ENCODE results near the gene CCDC83. TPM values are rescaled to one million over a fixed set of nuclear protein-coding genes. Genes with fewer than 3 reads are reported as not detected.

The CCDC83 gene
- total RNA-seq, 1 donor from 2014 or later: not detected

DNA sequence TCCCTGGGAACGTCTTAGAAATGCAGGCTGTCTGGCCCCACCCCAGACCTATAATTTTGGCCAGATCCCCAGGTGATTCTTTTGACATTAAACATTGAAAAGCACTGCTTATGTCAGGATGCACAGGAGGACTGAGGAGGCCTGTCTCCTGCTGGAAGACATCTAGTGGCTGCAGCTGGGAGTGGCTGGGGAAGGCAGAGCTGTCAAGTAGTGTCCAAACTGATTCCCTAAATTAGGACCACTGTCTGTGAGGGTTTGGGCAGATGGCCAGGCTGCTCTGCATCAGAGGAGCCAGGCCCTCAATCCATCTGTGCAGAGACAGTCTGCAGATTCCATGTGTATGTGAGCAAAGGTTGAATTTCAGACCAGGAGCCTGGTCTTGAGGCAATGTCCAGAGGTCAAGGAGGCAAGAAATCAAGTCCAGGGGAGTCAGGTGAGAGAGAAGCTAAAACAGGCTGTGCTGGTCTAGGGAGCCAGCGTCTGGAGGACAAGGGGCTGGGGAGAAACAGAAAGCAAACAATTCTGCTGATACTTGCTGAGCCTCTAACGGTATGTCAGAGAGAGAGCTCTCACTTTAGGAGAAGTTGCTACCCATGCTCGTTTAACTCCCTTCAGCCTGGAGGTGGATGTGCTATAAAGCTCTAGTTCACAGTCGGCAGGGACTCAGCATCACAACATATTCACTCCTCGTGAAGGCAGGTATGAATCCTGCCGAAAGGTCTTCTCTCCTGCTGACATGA, 28.9 kb upstream of the CCDC83 start:
- no peak overlapping the region for H3K9ac ChIP-seq
- no peaks in the 10 kb centered on the region for H4K20me1 ChIP-seq (ENCODE audit: low read depth)
- no peaks in the 10 kb centered on the region for H3K36me3 ChIP-seq
- TF ChIP-seq EZH2phosphoT487 (IDR thresholded peaks at IDR 0.05): no peak
- TF ChIP-seq, protein P1, sequence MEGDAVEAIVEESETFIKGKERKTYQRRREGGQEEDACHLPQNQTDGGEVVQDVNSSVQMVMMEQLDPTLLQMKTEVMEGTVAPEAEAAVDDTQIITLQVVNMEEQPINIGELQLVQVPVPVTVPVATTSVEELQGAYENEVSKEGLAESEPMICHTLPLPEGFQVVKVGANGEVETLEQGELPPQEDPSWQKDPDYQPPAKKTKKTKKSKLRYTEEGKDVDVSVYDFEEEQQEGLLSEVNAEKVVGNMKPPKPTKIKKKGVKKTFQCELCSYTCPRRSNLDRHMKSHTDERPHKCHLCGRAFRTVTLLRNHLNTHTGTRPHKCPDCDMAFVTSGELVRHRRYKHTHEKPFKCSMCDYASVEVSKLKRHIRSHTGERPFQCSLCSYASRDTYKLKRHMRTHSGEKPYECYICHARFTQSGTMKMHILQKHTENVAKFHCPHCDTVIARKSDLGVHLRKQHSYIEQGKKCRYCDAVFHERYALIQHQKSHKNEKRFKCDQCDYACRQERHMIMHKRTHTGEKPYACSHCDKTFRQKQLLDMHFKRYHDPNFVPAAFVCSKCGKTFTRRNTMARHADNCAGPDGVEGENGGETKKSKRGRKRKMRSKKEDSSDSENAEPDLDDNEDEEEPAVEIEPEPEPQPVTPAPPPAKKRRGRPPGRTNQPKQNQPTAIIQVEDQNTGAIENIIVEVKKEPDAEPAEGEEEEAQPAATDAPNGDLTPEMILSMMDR (IDR thresholded peaks at IDR 0.05): peak; percentile 58
- H3K27ac Mint-ChIP-seq: no peak overlapping the region
- no peaks in the 10 kb centered on the region for H3K27me3 ChIP-seq
- peak; percentile 60 for DNase-seq (ENCODE audit: low spot score)
- no peaks in the 10 kb centered on the region for H3K9me3 ChIP-seq (ENCODE audit: low read depth)
- no peaks in the 10 kb centered on the region for H3K79me2 ChIP-seq (ENCODE audit: low read depth)
- no peaks in the 10 kb centered on the region for H3F3A ChIP-seq (ENCODE audit: low read depth)
- no peaks in the 10 kb centered on the region for H3K9me3 Mint-ChIP-seq
- H2AFZ ChIP-seq (replicated peaks): no peak overlapping the region
- peaks cover 2% of the 10 kb centered on the region for H3K27me3 Mint-ChIP-seq (ENCODE audit: insufficient read depth, low read depth)
- H3K36me3 Mint-ChIP-seq: no peaks in the 10 kb centered on the region
- no peak overlapping the region for H3K4me3 Mint-ChIP-seq
- no peak overlapping the region for H3K27ac ChIP-seq
- no peak overlapping the region for H3K4me2 ChIP-seq
- H3K4me1 ChIP-seq: no peaks in the 10 kb centered on the region
- H3K4me1 Mint-ChIP-seq: peaks cover 4% of the 10 kb centered on the region
- no peak overlapping the region for H3K4me3 ChIP-seq

GRCh38 chr11:85827748-85828639, 27.2 kb upstream of the CCDC83 start:
- Mint-ChIP-seq H3K4me1 (peaks cover 4% of the 10 kb centered on the region), H3K36me3 (no peaks in the 10 kb centered on the region), H3K27me3 (ENCODE audit: insufficient read depth, low read depth) (peaks cover 2% of the 10 kb centered on the region), H3K9me3 (no peaks in the 10 kb centered on the region), H3K4me3 (no peak overlapping the region), H3K27ac (no peak overlapping the region)
- no peaks in the 10 kb centered on the region for H3K4me1 ChIP-seq
- no peak overlapping the region for H3K4me3 ChIP-seq
- H4K20me1 ChIP-seq (ENCODE audit: low read depth): no peaks in the 10 kb centered on the region
- TF ChIP-seq, protein P1 (IDR thresholded peaks at IDR 0.05): no peak
- TF ChIP-seq EZH2phosphoT487 (IDR thresholded peaks at IDR 0.05): no peak
- TF ChIP-seq EZH2 (IDR thresholded peaks at IDR 0.05): no peak
- DNase-seq (ENCODE audit: low spot score): no peak
- no peaks in the 10 kb centered on the region for H3F3A ChIP-seq (ENCODE audit: low read depth)
- H3K27me3 ChIP-seq: no peaks in the 10 kb centered on the region
- H3K79me2 ChIP-seq (ENCODE audit: low read depth): no peaks in the 10 kb centered on the region
- H3K9me3 ChIP-seq (ENCODE audit: low read depth): no peaks in the 10 kb centered on the region
- H3K9ac ChIP-seq: no peak overlapping the region
- no peaks in the 10 kb centered on the region for H3K36me3 ChIP-seq
- H3K4me2 ChIP-seq: no peak overlapping the region
- H3K27ac ChIP-seq: no peak overlapping the region
- no peak overlapping the region for H2AFZ ChIP-seq (replicated peaks)

GRCh38 chr11:85828640-85828978, 26.6 kb upstream of the CCDC83 start:
- DNase-seq (ENCODE audit: low spot score): no peak
- Mint-ChIP-seq H3K36me3 (no peaks in the 10 kb centered on the region), H3K4me1 (peaks cover 4% of the 10 kb centered on the region), H3K4me3 (no peak overlapping the region), H3K27ac (no peak overlapping the region), H3K9me3 (no peaks in the 10 kb centered on the region), H3K27me3 (ENCODE audit: insufficient read depth, low read depth) (peaks cover 2% of the 10 kb centered on the region)
- Histone ChIP-seq H2AFZ (replicated peaks) (no peak overlapping the region), H3K9me3 (ENCODE audit: low read depth) (no peaks in the 10 kb centered on the region), H3K36me3 (no peaks in the 10 kb centered on the region), H4K20me1 (ENCODE audit: low read depth) (no peaks in the 10 kb centered on the region), H3K4me2 (no peak overlapping the region), H3K27ac (no peak overlapping the region), H3K79me2 (ENCODE audit: low read depth) (no peaks in the 10 kb centered on the region), H3K9ac (no peak overlapping the region), H3K4me3 (no peak overlapping the region), H3F3A (ENCODE audit: low read depth) (no peaks in the 10 kb centered on the region), H3K27me3 (no peaks in the 10 kb centered on the region), H3K4me1 (no peaks in the 10 kb centered on the region)
- no peak for TF ChIP-seq EZH2phosphoT487 (IDR thresholded peaks at IDR 0.05)
- TF ChIP-seq, protein P1 (IDR thresholded peaks at IDR 0.05): no peak
- no peak for TF ChIP-seq EZH2 (IDR thresholded peaks at IDR 0.05)

All from neural progenitor cell (in vitro differentiated cells).